ENCODE measurements around the gene PRKCB. TPM values are rescaled to one million over a fixed set of nuclear protein-coding genes. Genes with fewer than 3 reads are reported as not detected.
"Not testable (repeated sequence)": the region's sequence is repeated elsewhere in the genome, so short reads cannot be mapped to it uniquely, and the experiment has no call there.

Gene PRKCB
- total RNA-seq, 3 donors from 2014 or later: 1.3 to 5.3 (median 4.7) TPM

DNA sequence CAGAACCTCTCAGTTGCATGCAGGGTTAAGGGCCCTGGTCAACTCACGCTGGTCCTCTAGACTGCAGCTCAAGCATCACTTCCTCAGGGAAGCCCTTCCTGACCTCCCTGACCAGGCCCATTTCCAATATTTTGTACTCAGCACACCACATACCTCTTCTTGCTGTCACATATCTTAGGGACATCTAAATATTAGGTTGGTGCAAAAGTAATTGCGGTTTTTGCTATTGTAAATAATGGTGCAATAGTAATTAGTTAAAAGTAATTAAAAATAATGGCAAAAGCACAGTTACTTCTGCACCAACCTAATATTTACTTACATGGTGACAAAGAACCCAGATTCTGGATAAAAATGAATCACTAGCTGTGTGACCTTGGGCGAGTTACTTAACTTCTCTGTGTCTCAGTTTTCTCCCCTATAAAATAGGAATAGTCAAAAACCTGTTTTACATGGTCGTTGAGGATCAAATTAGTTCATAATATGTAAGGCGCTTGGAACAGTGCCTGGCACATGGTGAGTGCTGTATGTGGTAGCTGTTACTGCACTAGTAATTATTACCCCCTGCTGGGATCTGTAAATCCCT lies 177.4 kb downstream of the PRKCB start:
- no peak overlapping the region for H3K27ac ChIP-seq
- no peak for DNase-seq (ENCODE audit: low spot score in 2 of 2)
- no peak for TF ChIP-seq POLR2A (IDR thresholded peaks at IDR 0.05)
- TF ChIP-seq, protein P1, sequence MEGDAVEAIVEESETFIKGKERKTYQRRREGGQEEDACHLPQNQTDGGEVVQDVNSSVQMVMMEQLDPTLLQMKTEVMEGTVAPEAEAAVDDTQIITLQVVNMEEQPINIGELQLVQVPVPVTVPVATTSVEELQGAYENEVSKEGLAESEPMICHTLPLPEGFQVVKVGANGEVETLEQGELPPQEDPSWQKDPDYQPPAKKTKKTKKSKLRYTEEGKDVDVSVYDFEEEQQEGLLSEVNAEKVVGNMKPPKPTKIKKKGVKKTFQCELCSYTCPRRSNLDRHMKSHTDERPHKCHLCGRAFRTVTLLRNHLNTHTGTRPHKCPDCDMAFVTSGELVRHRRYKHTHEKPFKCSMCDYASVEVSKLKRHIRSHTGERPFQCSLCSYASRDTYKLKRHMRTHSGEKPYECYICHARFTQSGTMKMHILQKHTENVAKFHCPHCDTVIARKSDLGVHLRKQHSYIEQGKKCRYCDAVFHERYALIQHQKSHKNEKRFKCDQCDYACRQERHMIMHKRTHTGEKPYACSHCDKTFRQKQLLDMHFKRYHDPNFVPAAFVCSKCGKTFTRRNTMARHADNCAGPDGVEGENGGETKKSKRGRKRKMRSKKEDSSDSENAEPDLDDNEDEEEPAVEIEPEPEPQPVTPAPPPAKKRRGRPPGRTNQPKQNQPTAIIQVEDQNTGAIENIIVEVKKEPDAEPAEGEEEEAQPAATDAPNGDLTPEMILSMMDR (IDR thresholded peaks at IDR 0.05): no peak
- TF ChIP-seq POLR2AphosphoS5 (IDR thresholded peaks at IDR 0.05): no peak
- intact Hi-C loops (cut with DNase I; ENCODE audit: low total_unique reads): no loop called here
- peaks cover 0 to 3% of the 10 kb centered on the region in 2 donors for H3K27me3 ChIP-seq
- H3K4me1 ChIP-seq: no peaks in the 10 kb centered on the region
- no peak overlapping the region for H3K4me3 ChIP-seq
- no peaks in the 10 kb centered on the region for H3K9me3 ChIP-seq
- H3K36me3 ChIP-seq: no peaks in the 10 kb centered on the region

DNA sequence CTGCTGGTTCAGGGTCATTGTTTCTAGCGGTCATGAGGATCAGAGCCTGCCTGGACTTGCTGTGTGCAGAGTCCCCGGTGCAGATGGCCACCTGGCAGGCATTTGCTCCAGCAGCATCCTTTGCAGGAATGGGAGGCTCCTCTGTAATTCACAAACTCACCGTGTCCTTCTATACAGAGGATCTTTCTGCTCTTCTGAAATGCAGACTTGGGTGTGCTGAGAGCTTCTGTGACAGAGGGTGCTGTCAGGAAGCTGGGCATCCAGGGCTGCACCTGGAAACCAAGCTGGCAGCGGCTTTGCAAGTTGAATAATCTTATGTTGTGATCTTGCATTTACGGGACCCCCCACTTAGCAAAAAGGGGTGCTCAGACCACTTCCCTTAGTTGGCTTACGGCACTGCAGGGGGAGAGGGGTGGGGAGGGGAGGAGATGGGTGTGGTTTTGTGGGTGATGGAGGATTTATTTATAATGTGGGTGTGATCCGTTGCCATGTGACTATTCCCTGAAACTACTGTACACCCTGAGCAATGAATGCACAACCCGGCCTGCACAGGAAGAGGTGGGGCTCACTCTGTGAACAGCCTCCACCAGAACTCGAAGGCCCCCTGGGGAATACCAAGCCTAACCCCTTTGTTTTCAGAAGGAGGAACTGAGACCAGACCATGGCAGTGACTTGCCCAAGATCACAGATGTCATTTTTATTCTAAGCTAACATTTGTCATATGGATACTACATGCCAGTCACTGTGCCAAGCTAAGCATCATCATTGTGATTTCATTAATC lies 178.3 kb downstream of the PRKCB start:
- Histone ChIP-seq H3K4me1 (no peaks in the 10 kb centered on the region), H3K27me3 (no peaks in the 10 kb centered on the region), H3K4me3 (no peak overlapping the region), H3K27ac (no peak overlapping the region), H3K9me3 (no peaks in the 10 kb centered on the region), H3K36me3 (no peaks in the 10 kb centered on the region)
- no peak for DNase-seq (ENCODE audit: low spot score in 2 of 2)
- intact Hi-C loops (cut with DNase I; ENCODE audit: low total_unique reads): no loop called here
- TF ChIP-seq, protein P1 (IDR thresholded peaks at IDR 0.05): no peak

DNA sequence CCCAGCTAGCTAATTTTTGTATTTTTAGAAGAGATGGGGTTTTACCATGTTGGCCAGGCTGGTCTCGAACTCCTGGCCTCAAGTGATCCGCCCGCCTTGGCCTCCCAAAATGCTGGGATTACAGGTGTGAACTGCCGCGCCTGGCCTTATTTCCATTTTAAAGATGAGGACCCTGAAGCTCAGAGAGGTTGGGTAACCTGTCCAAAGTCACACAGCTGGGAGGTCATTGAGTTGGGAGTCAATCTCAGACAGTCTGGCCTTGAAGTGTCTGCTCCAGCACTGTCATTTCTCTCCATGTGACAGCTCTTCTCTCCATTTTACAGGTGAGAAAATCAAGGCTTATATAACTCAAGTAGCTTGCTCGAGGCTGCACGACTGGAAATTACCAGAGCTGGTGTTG lies 179.2 kb downstream of the PRKCB start:
- H3K36me3 ChIP-seq; H3K4me3 ChIP-seq; H3K27ac ChIP-seq; H3K27me3 ChIP-seq; intact Hi-C loops (cut with DNase I; ENCODE audit: low total_unique reads); H3K9me3 ChIP-seq; H3K4me1 ChIP-seq; DNase-seq (ENCODE audit: low spot score in 2 of 2): not testable (repeated sequence)

DNA sequence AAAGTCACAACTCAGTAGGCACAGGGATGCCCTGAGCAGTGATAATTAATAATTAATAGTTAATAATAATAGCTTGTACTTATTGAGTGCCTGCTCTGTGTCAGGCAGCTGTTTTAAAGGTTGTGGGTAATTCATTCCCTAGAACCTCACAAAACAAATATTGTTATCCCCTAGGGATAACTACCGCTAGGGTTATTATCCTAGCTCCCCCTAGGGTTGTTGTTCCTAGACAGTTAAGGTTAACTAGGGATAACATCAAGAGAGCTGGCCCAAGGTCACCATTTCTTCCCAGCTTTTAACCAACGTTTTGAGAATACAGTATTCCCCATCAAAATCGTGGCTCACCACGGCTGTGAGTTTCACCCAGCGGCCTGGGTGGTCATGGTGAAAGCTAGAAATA lies 180.1 kb downstream of the PRKCB start:
- Histone ChIP-seq H3K9me3 (no peaks in the 10 kb centered on the region), H3K27ac (no peak overlapping the region), H3K4me3 (no peak overlapping the region), H3K27me3 (no peaks in the 10 kb centered on the region), H3K36me3 (no peaks in the 10 kb centered on the region), H3K4me1 (no peaks in the 10 kb centered on the region)
- TF ChIP-seq, protein P1 (IDR thresholded peaks at IDR 0.05): no peak
- no peak for TF ChIP-seq POLR2A (IDR thresholded peaks at IDR 0.05)
- TF ChIP-seq POLR2AphosphoS5 (IDR thresholded peaks at IDR 0.05): no peak
- no peak for DNase-seq (ENCODE audit: low spot score in 2 of 2)
- intact Hi-C loops (cut with DNase I; ENCODE audit: low total_unique reads): no loop called here

DNA sequence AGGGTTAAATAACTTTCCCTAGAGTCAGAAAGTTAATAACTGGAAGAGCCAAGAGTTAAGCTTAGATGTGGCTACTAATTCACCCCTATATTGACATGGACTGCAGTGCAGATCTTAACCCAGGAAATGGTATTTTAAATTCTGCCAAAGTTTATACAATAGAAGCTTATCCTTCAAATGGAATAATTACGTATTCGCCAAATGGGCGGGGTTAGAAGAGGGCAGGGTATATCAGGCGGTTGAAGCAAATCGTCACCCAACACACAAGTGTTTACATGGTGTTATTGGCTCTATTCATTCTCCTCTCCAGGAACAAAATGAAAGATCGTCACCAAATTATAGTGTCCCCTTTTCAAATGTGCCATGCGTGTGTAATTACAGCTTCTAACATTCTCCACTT lies 182.7 kb downstream of the PRKCB start:
- DNase-seq (ENCODE audit: low spot score in 2 of 2): no peak
- H3K9me3 ChIP-seq: no peaks in the 10 kb centered on the region
- intact Hi-C loops (cut with DNase I; ENCODE audit: low total_unique reads): no loop called here

More for the DNA sequence above, 182.7 kb downstream of the PRKCB start:
- Histone ChIP-seq H3K27ac (no peak overlapping the region), H3K4me1 (no peaks in the 10 kb centered on the region), H3K27me3 (no peaks in the 10 kb centered on the region), H3K4me3 (no peak overlapping the region), H3K36me3 (no peaks in the 10 kb centered on the region)
- TF ChIP-seq POLR2AphosphoS5 (IDR thresholded peaks at IDR 0.05): no peak
- TF ChIP-seq, protein P1 (IDR thresholded peaks at IDR 0.05): no peak
- no peak for TF ChIP-seq POLR2A (IDR thresholded peaks at IDR 0.05)
